ENCODE results near the gene ATAD2B.
"Not testable (repeated sequence)": the region's sequence is repeated elsewhere in the genome, so short reads cannot be mapped to it uniquely, and the experiment has no call there.

ATAD2B gene

DNA sequence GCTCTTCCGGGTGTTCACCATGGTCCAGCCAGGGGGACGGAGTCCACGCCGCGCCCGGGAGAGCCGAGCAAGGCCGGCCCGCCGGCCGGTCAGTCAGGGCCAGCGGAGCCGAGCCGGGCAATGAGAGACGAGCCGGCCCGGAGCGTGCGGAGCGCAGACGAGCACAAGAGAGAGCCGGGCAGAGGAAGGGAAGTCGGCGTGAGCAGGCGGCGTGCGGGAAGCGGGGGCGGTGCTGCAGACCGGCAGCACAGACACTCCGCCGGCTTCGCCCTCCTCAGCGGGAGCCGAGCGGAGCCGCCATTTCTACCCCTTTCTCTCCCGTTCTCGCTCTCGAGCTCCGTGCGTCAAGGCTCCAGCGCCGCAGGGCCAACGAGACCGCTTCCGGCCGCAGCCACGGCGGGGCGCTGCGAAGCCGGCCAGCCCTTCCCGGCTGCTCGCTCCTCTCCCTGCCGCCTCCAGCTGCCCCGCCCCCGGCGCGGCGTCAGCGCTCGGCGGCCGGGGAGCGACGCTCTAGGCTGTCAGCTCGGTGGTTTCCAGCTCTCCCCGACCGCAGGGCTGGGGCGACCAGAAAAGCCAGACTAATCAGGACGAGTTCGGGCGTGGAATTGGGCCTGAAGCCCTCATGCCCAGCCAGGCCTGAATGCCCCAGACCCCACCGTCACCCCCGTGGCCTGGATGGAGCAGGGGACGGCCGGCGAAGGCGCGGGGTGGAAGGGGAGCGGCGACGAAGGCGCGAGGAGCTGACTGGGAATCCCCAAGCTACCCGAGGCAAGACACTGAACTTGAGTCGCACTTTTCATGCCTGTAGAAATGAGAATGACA is at the start of gene ATAD2B:
ATAD2B (minus strand) TSS at position 374 of the 822 bp plus-strand sequence; CDS start at position 21, 353 bp downstream.
- Histone ChIP-seq H3K4me3 (ENCODE audit: low read depth, low read length) (peak within 1 kb of the TSS; percentile 87), H3K9ac (ENCODE audit: low read depth, low read length) (peak within 1 kb of the TSS; percentile 94), H3K9me3 (ENCODE audit: control insufficient read depth, insufficient read depth, low read length) (no peaks in the 10 kb centered on the region), H3K36me3 (ENCODE audit: control insufficient read depth, insufficient read depth, low read length) (peaks cover 2% of the 10 kb centered on the region), H3K4me1 (ENCODE audit: control insufficient read depth, insufficient read depth, low read length) (peaks cover 2% of the 10 kb centered on the region), H3K27me3 (ENCODE audit: control insufficient read depth, insufficient read depth, low read length) (no peaks in the 10 kb centered on the region)

DNA sequence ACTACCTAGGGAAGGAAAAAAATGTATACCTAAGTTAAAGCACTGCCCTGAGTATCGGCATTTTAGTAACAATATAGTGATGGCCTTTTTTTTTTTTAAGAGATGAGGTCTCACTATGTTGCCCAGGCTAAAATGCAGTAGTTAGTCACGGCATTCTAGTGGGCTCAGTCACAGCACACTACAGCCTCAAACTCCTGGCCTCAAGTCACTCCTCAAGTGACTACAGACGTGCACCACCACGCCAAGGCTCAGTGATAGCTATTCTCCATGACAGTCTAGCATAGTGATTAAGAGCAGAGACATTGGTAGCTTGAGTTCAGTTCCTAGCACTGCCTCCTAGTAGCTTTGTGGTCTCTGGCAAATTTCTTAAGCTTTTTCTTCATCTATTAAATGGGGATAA is 40.9 kb upstream of the ATAD2B start:
- H3K9ac ChIP-seq (ENCODE audit: low read depth, low read length) = no peak overlapping the region
- H3K27me3 ChIP-seq (ENCODE audit: control insufficient read depth, insufficient read depth, low read length) = no peaks in the 10 kb centered on the region
- H3K9me3 ChIP-seq (ENCODE audit: control insufficient read depth, insufficient read depth, low read length) = no peaks in the 10 kb centered on the region
- H3K36me3 ChIP-seq (ENCODE audit: control insufficient read depth, insufficient read depth, low read length) = no peaks in the 10 kb centered on the region
- H3K4me1 ChIP-seq (ENCODE audit: control insufficient read depth, insufficient read depth, low read length) = no peaks in the 10 kb centered on the region
- H3K4me3 ChIP-seq (ENCODE audit: low read depth, low read length) = no peak overlapping the region

DNA sequence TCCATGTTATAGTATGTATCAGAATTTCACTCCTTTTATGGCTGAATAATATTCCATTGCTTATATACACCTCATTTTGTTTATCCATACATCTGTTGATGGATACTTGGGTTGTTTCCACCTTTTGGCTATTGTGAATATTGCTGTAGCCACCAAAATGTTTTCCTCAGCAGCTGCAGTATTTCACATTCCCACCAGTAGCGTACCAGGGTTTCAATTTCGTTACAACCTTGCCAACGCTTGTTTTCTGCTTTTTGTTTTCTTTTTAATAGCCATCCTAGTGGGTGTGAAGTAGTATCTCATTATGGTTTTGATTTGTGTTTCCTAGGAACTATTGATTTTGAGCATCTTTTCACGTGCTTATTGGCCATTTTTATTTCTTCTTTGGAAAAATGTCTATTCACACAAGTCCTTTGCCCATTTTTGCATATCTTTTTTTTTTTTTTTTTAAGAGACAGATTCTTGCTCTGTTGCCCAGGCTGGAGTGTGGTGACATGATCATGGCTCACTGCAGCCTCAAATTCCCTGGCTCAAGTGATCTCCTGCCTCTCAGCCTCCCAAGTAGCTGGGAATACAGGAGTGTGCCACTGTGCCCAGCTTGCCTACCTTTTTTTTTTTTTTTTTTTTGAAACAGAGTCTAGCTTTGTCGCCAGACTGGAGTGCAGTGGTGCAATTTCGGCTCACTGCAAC is 27.5 kb upstream of the ATAD2B start:
- H3K9ac ChIP-seq (ENCODE audit: low read depth, low read length) = no peak overlapping the region
- H3K4me3 ChIP-seq (ENCODE audit: low read depth, low read length) = no peak overlapping the region

DNA sequence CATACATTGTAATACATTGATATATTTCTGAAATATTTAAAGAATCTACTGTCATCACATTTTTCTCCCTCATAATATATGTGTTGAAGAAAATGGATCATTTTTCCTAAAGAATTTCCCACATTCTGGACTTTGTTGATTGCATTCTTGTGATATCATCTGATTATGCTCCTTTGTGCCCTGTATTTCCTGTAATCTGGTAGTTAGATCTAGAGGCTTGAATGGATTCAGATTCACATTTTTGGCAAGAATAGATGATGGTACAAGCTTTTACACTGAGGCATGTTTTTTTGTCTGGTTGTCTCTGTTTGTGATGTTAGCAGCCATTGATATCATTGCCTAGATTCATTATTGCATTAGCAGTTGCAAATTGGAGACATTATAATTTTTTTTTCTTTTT is 26.7 kb upstream of the ATAD2B start:
- Histone ChIP-seq H3K9me3 (ENCODE audit: control insufficient read depth, insufficient read depth, low read length) (no peaks in the 10 kb centered on the region), H3K9ac (ENCODE audit: low read depth, low read length) (no peak overlapping the region), H3K4me1 (ENCODE audit: control insufficient read depth, insufficient read depth, low read length) (no peaks in the 10 kb centered on the region), H3K4me3 (ENCODE audit: low read depth, low read length) (no peak overlapping the region), H3K36me3 (ENCODE audit: control insufficient read depth, insufficient read depth, low read length) (no peaks in the 10 kb centered on the region), H3K27me3 (ENCODE audit: control insufficient read depth, insufficient read depth, low read length) (no peaks in the 10 kb centered on the region)

More for the DNA sequence above, 27.5 kb upstream of the ATAD2B start:
- H3K4me1 ChIP-seq (ENCODE audit: control insufficient read depth, insufficient read depth, low read length) = no peaks in the 10 kb centered on the region
- no peaks in the 10 kb centered on the region for H3K27me3 ChIP-seq (ENCODE audit: control insufficient read depth, insufficient read depth, low read length)
- no peaks in the 10 kb centered on the region for H3K36me3 ChIP-seq (ENCODE audit: control insufficient read depth, insufficient read depth, low read length)
- no peaks in the 10 kb centered on the region for H3K9me3 ChIP-seq (ENCODE audit: control insufficient read depth, insufficient read depth, low read length)

DNA sequence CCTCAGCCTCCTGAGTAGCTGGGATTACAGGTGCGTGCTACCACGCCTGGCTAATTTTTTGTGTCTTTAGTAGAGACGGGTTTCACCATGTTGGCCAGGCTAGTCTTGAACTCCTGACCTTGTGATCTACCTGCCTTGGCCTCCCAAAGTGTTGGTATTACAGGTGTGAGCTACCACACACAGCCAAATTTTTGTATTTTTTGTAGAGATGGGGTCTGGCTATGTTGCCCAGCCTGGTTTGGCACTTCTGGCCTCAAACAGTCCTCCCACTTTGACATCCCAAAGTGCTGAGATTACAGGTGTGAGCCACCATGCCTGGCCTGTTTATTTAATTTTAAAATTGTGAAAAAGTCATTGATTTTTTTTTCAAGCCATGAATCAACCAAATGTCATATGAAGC is 25.6 kb upstream of the ATAD2B start:
- H3K4me3 ChIP-seq (ENCODE audit: low read depth, low read length); H3K36me3 ChIP-seq (ENCODE audit: control insufficient read depth, insufficient read depth, low read length); H3K27me3 ChIP-seq (ENCODE audit: control insufficient read depth, insufficient read depth, low read length); H3K4me1 ChIP-seq (ENCODE audit: control insufficient read depth, insufficient read depth, low read length); H3K9ac ChIP-seq (ENCODE audit: low read depth, low read length); H3K9me3 ChIP-seq (ENCODE audit: control insufficient read depth, insufficient read depth, low read length): not testable (repeated sequence)

DNA sequence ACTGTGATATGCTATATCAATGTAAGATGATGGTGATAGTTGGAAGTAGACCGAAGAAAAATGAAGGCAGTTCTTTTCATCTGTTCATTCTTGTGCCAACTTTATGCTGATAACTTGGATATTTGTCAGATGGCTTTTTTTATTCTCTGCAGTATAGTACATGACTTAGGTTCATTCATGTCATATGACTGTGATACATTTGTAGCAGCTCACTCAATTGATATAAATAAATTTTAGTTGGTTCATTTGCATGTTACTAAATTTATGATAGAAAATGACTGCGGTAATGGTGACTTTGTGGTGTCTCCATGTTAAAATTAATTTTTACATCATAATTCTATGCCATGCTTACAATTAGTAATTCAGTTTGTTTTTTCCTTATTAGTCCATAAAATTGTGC is 20.4 kb upstream of the ATAD2B start:
- Histone ChIP-seq H3K27me3 (ENCODE audit: control insufficient read depth, insufficient read depth, low read length) (no peaks in the 10 kb centered on the region), H3K4me3 (ENCODE audit: low read depth, low read length) (no peak overlapping the region), H3K36me3 (ENCODE audit: control insufficient read depth, insufficient read depth, low read length) (no peaks in the 10 kb centered on the region), H3K9ac (ENCODE audit: low read depth, low read length) (no peak overlapping the region), H3K4me1 (ENCODE audit: control insufficient read depth, insufficient read depth, low read length) (no peaks in the 10 kb centered on the region), H3K9me3 (ENCODE audit: control insufficient read depth, insufficient read depth, low read length) (no peaks in the 10 kb centered on the region)

DNA sequence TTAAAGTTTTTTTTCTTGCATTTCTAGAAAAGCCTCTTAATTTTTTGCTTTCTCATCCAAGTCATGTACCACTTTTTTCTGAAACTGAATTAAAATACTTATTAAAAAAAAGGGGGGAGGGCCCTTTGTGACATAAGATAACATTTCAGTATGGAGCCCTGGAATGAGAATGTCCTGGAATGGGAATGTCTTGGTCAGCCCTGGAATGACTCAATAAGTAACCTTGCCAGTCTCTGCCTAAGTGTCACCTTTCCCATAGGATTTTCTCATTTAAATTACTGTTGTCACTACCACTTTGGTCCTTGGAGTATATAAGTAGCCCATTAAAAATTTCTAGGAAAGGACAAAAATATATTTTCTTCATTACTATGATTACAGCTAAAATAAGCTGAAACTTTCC is 18.1 kb upstream of the ATAD2B start:
- no peaks in the 10 kb centered on the region for H3K27me3 ChIP-seq (ENCODE audit: control insufficient read depth, insufficient read depth, low read length)

DNA sequence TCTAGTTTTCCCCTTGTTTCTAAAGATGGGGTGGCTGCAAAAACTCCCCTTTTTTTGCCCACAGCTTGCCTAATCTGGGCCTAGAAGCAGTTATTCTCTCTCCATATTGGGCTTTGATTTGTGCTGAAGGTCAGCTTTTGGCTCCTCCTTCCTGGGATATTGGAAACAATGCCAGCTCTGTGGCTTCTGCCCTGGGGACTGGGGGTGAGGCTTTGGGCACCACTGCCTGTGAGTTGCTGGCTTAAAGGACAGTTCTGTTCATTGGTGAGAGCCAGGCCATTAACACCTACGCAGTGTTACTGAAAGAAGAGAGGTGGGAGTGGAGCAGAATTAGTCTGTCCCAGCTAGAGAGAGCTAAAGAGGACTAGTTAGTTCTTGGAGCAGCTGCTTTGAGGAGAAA is 17.6 kb upstream of the ATAD2B start:
- Histone ChIP-seq H3K9me3 (ENCODE audit: control insufficient read depth, insufficient read depth, low read length) (no peaks in the 10 kb centered on the region), H3K4me3 (ENCODE audit: low read depth, low read length) (no peak overlapping the region), H3K4me1 (ENCODE audit: control insufficient read depth, insufficient read depth, low read length) (peaks cover 3% of the 10 kb centered on the region), H3K9ac (ENCODE audit: low read depth, low read length) (no peak overlapping the region), H3K27me3 (ENCODE audit: control insufficient read depth, insufficient read depth, low read length) (no peaks in the 10 kb centered on the region), H3K36me3 (ENCODE audit: control insufficient read depth, insufficient read depth, low read length) (no peaks in the 10 kb centered on the region)

More for the DNA sequence above, 18.1 kb upstream of the ATAD2B start:
- H3K9ac ChIP-seq (ENCODE audit: low read depth, low read length) = no peak overlapping the region
- H3K4me1 ChIP-seq (ENCODE audit: control insufficient read depth, insufficient read depth, low read length) = peaks cover 3% of the 10 kb centered on the region
- no peaks in the 10 kb centered on the region for H3K36me3 ChIP-seq (ENCODE audit: control insufficient read depth, insufficient read depth, low read length)
- no peak overlapping the region for H3K4me3 ChIP-seq (ENCODE audit: low read depth, low read length)
- no peaks in the 10 kb centered on the region for H3K9me3 ChIP-seq (ENCODE audit: control insufficient read depth, insufficient read depth, low read length)

DNA sequence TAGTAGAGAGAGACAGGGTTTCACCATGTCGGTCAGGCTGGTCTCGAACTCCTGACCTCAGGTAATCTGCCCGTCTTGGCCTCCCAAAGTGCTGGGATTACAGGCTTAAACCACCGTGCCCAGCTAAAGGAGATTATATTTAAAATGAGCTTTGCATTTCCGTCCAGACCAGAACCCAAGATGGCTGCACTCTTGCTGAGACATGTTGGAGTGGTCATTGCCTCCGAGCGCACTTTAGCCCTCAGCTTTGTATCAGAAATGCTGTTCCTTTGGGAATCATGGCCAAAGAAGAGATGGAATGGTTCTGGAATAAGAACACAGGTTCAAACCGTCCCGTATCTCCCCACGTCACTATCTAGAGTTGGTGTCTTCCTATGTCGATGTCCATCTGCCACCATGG is 16.7 kb upstream of the ATAD2B start:
- no peak overlapping the region for H3K4me3 ChIP-seq (ENCODE audit: low read depth, low read length)

DNA sequence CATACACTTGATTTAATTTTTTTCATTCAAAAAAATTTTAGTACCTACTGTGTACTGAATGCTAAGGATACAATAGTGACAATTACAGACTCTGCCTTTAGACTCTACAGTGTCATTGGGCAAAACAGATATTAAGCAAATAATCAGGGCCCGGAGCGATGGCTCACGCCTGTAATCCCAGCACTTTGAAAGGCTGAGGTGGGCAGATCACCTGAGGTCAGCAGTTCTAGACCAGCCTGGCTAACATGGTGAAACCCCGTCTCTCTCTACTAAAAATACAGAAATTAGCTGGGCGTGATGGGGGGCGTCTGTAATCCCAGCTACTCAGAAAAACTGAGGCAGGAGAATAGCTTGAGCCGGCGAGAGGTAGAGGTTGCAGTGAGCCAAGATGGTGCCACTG is 14.7 kb upstream of the ATAD2B start:
- peaks cover 3% of the 10 kb centered on the region for H3K4me1 ChIP-seq (ENCODE audit: control insufficient read depth, insufficient read depth, low read length)
- H3K4me3 ChIP-seq (ENCODE audit: low read depth, low read length) = no peak overlapping the region
- no peaks in the 10 kb centered on the region for H3K27me3 ChIP-seq (ENCODE audit: control insufficient read depth, insufficient read depth, low read length)
- H3K9me3 ChIP-seq (ENCODE audit: control insufficient read depth, insufficient read depth, low read length) = no peaks in the 10 kb centered on the region
- no peaks in the 10 kb centered on the region for H3K36me3 ChIP-seq (ENCODE audit: control insufficient read depth, insufficient read depth, low read length)
- no peak overlapping the region for H3K9ac ChIP-seq (ENCODE audit: low read depth, low read length)

More for the DNA sequence above, 16.7 kb upstream of the ATAD2B start:
- Histone ChIP-seq H3K9ac (ENCODE audit: low read depth, low read length) (no peak overlapping the region), H3K27me3 (ENCODE audit: control insufficient read depth, insufficient read depth, low read length) (no peaks in the 10 kb centered on the region), H3K36me3 (ENCODE audit: control insufficient read depth, insufficient read depth, low read length) (no peaks in the 10 kb centered on the region), H3K4me1 (ENCODE audit: control insufficient read depth, insufficient read depth, low read length) (peaks cover 3% of the 10 kb centered on the region), H3K9me3 (ENCODE audit: control insufficient read depth, insufficient read depth, low read length) (no peaks in the 10 kb centered on the region)

DNA sequence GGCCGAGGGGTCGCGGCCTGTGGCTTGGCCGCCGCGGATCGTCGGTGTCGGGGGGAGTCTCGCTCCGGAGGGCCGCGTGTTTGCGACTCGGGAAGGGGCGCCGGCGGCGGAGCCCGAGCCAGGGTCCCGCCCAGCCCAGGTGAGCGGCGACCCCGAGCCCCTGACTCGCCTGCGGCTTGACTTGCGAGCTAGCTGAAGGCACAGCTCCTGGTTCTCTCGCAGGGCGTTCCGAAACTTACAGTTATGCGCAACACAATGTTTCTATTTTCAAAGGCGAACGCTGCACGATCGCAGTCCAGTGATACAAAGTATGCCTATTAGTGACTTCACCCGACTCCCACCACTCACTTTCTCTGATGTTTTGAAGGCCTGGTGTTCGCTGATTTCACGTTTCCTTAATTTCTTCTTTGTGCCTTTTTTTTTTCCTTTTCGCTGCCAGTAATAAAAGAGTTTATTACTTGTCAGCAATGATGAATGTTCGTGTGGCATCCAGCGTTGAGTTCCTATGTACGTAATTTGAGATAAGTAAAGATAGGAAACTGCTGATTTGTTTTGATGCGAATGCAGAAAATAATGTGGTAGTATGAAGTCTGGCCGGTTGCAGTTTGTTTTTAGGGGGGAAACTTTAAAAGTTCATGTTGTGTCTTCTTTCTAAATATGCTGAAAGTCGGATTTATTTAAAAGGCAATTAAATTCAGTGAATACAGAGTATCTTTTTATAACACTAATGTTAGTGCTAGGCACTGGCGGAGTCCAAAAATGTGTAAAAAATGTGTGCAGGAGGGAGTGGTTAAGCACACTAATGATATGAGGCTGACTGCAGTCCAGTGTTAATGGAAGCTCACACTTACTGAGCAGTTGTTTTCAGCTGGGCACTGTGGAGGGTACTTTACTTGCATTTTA is 14.0 kb upstream of the ATAD2B start:
- H3K4me3 ChIP-seq (ENCODE audit: low read depth, low read length) = peak overlapping the region; percentile 89
- H3K9ac ChIP-seq (ENCODE audit: low read depth, low read length) = peak overlapping the region; percentile 66
- no peaks in the 10 kb centered on the region for H3K9me3 ChIP-seq (ENCODE audit: control insufficient read depth, insufficient read depth, low read length)
- no peaks in the 10 kb centered on the region for H3K27me3 ChIP-seq (ENCODE audit: control insufficient read depth, insufficient read depth, low read length)
- H3K4me1 ChIP-seq (ENCODE audit: control insufficient read depth, insufficient read depth, low read length) = peaks cover 3% of the 10 kb centered on the region
- no peaks in the 10 kb centered on the region for H3K36me3 ChIP-seq (ENCODE audit: control insufficient read depth, insufficient read depth, low read length)
